Measurements from ENCODE around the gene PI4KB. TPM values are rescaled to one million over a fixed set of nuclear protein-coding genes. Genes with fewer than 3 reads are reported as not detected.

Gene PI4KB
- total RNA-seq, 2 experiments from 2014 or later: 46.6 to 47.3 TPM

- Mint-ChIP-seq H3K9me3 (no peaks in the 10 kb centered on the region), H3K27me3 (no peaks in the 10 kb centered on the region), H3K4me1 (ENCODE audit: low read depth) (peaks cover 30% of the 10 kb centered on the region), H3K4me3 (peak overlapping the region; percentile 96), H3K27ac (peak overlapping the region; percentile 94), H3K36me3 (ENCODE audit: low read depth) (peaks cover 27% of the 10 kb centered on the region)
- no peak for ATAC-seq
- ChIA-PET CTCF (interaction anchor here (10.5 kb wide), 1 partner anchor 49 kb away, joined by 238 read pairs; no protein-coding TSS in a partner anchor), POLR2A (interaction anchor here (0.7 to 1.7 kb wide), 7 partner anchors 8 to 62 kb away, joined by 3 to 6 read pairs (median 4); partner anchors contain the start of genes PI4KB and PSMB4)
- peak; percentile 45 for DNase-seq
- TF ChIP-seq, protein P1, sequence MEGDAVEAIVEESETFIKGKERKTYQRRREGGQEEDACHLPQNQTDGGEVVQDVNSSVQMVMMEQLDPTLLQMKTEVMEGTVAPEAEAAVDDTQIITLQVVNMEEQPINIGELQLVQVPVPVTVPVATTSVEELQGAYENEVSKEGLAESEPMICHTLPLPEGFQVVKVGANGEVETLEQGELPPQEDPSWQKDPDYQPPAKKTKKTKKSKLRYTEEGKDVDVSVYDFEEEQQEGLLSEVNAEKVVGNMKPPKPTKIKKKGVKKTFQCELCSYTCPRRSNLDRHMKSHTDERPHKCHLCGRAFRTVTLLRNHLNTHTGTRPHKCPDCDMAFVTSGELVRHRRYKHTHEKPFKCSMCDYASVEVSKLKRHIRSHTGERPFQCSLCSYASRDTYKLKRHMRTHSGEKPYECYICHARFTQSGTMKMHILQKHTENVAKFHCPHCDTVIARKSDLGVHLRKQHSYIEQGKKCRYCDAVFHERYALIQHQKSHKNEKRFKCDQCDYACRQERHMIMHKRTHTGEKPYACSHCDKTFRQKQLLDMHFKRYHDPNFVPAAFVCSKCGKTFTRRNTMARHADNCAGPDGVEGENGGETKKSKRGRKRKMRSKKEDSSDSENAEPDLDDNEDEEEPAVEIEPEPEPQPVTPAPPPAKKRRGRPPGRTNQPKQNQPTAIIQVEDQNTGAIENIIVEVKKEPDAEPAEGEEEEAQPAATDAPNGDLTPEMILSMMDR (IDR thresholded peaks at IDR 0.05): no peak
- intact Hi-C loops (cut with micrococcal nuclease): no loop called here
These were observed 19.0 kb upstream of the PI4KB start for GRCh38 chr1:151346082-151346768.

DNA sequence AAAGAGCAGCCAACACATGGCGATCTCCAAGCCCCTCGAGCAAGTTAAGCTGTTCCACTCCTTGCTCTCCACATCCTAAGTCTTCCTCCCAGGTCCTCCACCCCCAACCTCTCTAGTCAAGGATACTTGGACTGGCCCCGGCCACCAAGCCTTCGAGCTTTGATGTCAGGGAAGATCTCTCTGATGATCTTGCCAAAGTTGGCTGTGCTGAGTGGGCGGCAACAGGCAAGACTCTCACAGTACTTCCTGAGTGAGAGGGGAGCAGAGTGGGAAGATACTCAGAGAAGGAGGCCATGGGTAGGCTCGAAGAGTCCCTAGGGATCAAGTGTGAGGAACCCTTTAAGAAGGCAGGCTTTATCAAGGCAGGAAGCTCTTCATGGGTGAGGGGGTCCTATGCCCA, 17.1 kb upstream of the PI4KB start:
- H3K4me1 Mint-ChIP-seq (ENCODE audit: low read depth): peaks cover 39% of the 10 kb centered on the region
- TF ChIP-seq, protein P1 (IDR thresholded peaks at IDR 0.05): no peak
- no peaks in the 10 kb centered on the region for H3K27me3 Mint-ChIP-seq
- ATAC-seq (no peak), DNase-seq (no peak)
- no peak overlapping the region for H3K4me3 Mint-ChIP-seq
- ChIA-PET POLR2A (interaction anchor here (1.3 to 1.7 kb wide), 4 partner anchors 17 to 55 kb away, joined by 3 to 6 read pairs (median 3); partner anchors contain the start of genes PI4KB and PSMB4), CTCF (interaction anchor here (8.5 to 10.5 kb wide), 2 partner anchors 34 to 47 kb away, joined by 179 to 238 read pairs; no protein-coding TSS in a partner anchor)
- intact Hi-C loops (cut with micrococcal nuclease): loop anchor here (5.0 kb wide), 2 partner anchors 62 to 147 kb away; partner anchors contain the start of genes PIP5K1A and ZNF687
- peak overlapping the region; percentile 47 for H3K27ac Mint-ChIP-seq
- no peaks in the 10 kb centered on the region for H3K9me3 Mint-ChIP-seq
- peaks cover 29% of the 10 kb centered on the region for H3K36me3 Mint-ChIP-seq (ENCODE audit: low read depth)

DNA sequence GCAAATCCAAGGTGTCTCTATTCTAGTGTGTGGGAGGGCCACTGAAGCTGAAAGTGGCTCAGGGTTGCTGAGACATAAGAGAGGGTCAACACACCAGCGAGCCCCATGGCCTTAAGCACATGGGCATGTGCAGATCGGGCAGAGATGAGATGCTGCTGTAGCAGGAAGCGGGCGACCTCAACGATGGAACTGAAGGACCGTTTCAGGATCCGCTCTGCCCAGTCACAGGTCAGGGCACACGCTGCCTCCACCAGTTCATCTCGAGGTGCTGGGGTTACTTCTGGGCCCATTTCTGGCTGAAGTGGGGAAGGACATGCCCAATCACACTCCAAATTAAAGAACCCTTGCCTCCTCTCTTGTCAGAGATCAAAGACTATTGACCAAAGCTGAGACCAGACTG, 16.4 kb upstream of the PI4KB start:
- no peaks in the 10 kb centered on the region for H3K27me3 Mint-ChIP-seq
- H3K36me3 Mint-ChIP-seq (ENCODE audit: low read depth): peaks cover 29% of the 10 kb centered on the region
- no peak overlapping the region for H3K4me3 Mint-ChIP-seq
- ChIA-PET POLR2A (interaction anchor here (1.5 kb wide), 1 partner anchor 17 kb away, joined by 3 read pairs; the partner anchor contains the start of gene PI4KB), CTCF (interaction anchor here (1.0 to 10.5 kb wide), 3 partner anchors 34 to 66 kb away, joined by 3 to 238 read pairs (median 179); no protein-coding TSS in a partner anchor)
- H3K9me3 Mint-ChIP-seq: no peaks in the 10 kb centered on the region
- peaks cover 39% of the 10 kb centered on the region for H3K4me1 Mint-ChIP-seq (ENCODE audit: low read depth)
- TF ChIP-seq, protein P1 (IDR thresholded peaks at IDR 0.05): no peak
- peak overlapping the region; percentile 19 for H3K27ac Mint-ChIP-seq
- intact Hi-C loops (cut with micrococcal nuclease): loop anchor here (5.0 kb wide), 2 partner anchors 61 to 146 kb away; partner anchors contain the start of genes PIP5K1A and ZNF687
- DNase-seq: no peak
- no peak for ATAC-seq

- H3K9me3 Mint-ChIP-seq: no peaks in the 10 kb centered on the region
- intact Hi-C loops (cut with micrococcal nuclease): loop anchor here (5.0 kb wide), 2 partner anchors 60 to 145 kb away; partner anchors contain the start of genes PIP5K1A and ZNF687
- peaks cover 33% of the 10 kb centered on the region for H3K4me1 Mint-ChIP-seq (ENCODE audit: low read depth)
- DNase-seq: no peak
- ChIA-PET POLR2A (interaction anchor here (0.7 to 1.0 kb wide), 2 partner anchors 12 to 88 kb away, joined by 3 read pairs; partner anchors contain the start of gene PSMD4), CTCF (interaction anchor here (1.0 to 10.5 kb wide), 4 partner anchors 33 to 146 kb away, joined by 3 to 238 read pairs (median 98); partner anchors contain the start of gene ZNF687)
- H3K36me3 Mint-ChIP-seq (ENCODE audit: low read depth): peaks cover 29% of the 10 kb centered on the region
- no peak for ATAC-seq
- no peak overlapping the region for H3K4me3 Mint-ChIP-seq
- no peaks in the 10 kb centered on the region for H3K27me3 Mint-ChIP-seq
- TF ChIP-seq, protein P1 (IDR thresholded peaks at IDR 0.05): no peak
- peak overlapping the region; percentile 30 for H3K27ac Mint-ChIP-seq
These were observed 15.4 kb upstream of the PI4KB start for GRCh38 chr1:151342569-151342968.

Data from activated CD8-positive, alpha-beta T cell treated with anti-CD3 and anti-CD28 coated beads for 36 hours (primary cell).